ENCODE results near the gene CDH13.

CDH13 gene

GRCh38 chr16:83456934-83457333, 830.2 kb downstream of the CDH13 start:
- 73 to 83% methylated on average over 6 to 8 of the region's 8 CpGs for WGBS, 2 experiments (ENCODE audit: insufficient coverage in 2 of 2)
- H3K27ac ChIP-seq (ENCODE audit: low read depth, low read length, severe bottlenecking), result no peak overlapping the region
- peaks cover 6% of the 10 kb centered on the region for H3K4me1 ChIP-seq (ENCODE audit: control insufficient read depth, insufficient read depth, low read length, poor library complexity, severe bottlenecking)
- H3K36me3 ChIP-seq (ENCODE audit: control insufficient read depth, insufficient read depth, low read length), result no peaks in the 10 kb centered on the region
- no peak overlapping the region for H3K4me3 ChIP-seq (ENCODE audit: extremely low read depth, insufficient read depth, low read length, poor library complexity, severe bottlenecking)
- no peaks in the 10 kb centered on the region for H3K9me3 ChIP-seq (ENCODE audit: control insufficient read depth, low read length)

GRCh38 chr16:83458612-83459011, 831.8 kb downstream of the CDH13 start:
- no peak overlapping the region for H3K4me3 ChIP-seq (ENCODE audit: extremely low read depth, insufficient read depth, low read length, poor library complexity, severe bottlenecking)
- H3K36me3 ChIP-seq (ENCODE audit: control insufficient read depth, insufficient read depth, low read length), result no peaks in the 10 kb centered on the region
- H3K27ac ChIP-seq (ENCODE audit: low read depth, low read length, severe bottlenecking), result no peak overlapping the region
- H3K9me3 ChIP-seq (ENCODE audit: control insufficient read depth, low read length), result no peaks in the 10 kb centered on the region
- H3K4me1 ChIP-seq (ENCODE audit: control insufficient read depth, insufficient read depth, low read length, poor library complexity, severe bottlenecking), result peaks cover 5% of the 10 kb centered on the region
- whole genome bisulfite sequencing, 2 experiments (ENCODE audit: insufficient coverage in 2 of 2), result 93 to 97% methylated on average over 3 of the region's 4 CpGs

- no peak overlapping the region for H3K4me3 ChIP-seq (ENCODE audit: extremely low read depth, insufficient read depth, low read length, poor library complexity, severe bottlenecking)
- H3K27ac ChIP-seq (ENCODE audit: low read depth, low read length, severe bottlenecking), result no peak overlapping the region
- H3K9me3 ChIP-seq (ENCODE audit: control insufficient read depth, low read length), result no peaks in the 10 kb centered on the region
- no peaks in the 10 kb centered on the region for H3K4me1 ChIP-seq (ENCODE audit: control insufficient read depth, insufficient read depth, low read length, poor library complexity, severe bottlenecking)
- whole genome bisulfite sequencing, 2 experiments (ENCODE audit: insufficient coverage in 2 of 2), result 82 to 88% methylated on average over 4 to 6 of the region's 6 CpGs
- H3K36me3 ChIP-seq (ENCODE audit: control insufficient read depth, insufficient read depth, low read length), result no peaks in the 10 kb centered on the region
Measured at GRCh38 chr16:83464991-83465390, 838.2 kb downstream of the CDH13 start.

GRCh38 chr16:83470416-83470815, 843.6 kb downstream of the CDH13 start:
- Histone ChIP-seq H3K4me3 (ENCODE audit: extremely low read depth, insufficient read depth, low read length, poor library complexity, severe bottlenecking) (no peak overlapping the region), H3K27ac (ENCODE audit: low read depth, low read length, severe bottlenecking) (no peak overlapping the region), H3K36me3 (ENCODE audit: control insufficient read depth, insufficient read depth, low read length) (no peaks in the 10 kb centered on the region), H3K9me3 (ENCODE audit: control insufficient read depth, low read length) (no peaks in the 10 kb centered on the region), H3K4me1 (ENCODE audit: control insufficient read depth, insufficient read depth, low read length, poor library complexity, severe bottlenecking) (no peaks in the 10 kb centered on the region)
- WGBS, 2 experiments (ENCODE audit: insufficient coverage in 2 of 2), result 80% methylated on average over 1 of the region's 3 CpGs; no CpG with 5 or more reads in 1 of the 2 experiments

- no peaks in the 10 kb centered on the region for H3K36me3 ChIP-seq (ENCODE audit: control insufficient read depth, insufficient read depth, low read length)
- H3K9me3 ChIP-seq (ENCODE audit: control insufficient read depth, low read length), result no peaks in the 10 kb centered on the region
- no peak overlapping the region for H3K27ac ChIP-seq (ENCODE audit: low read depth, low read length, severe bottlenecking)
- no peaks in the 10 kb centered on the region for H3K4me1 ChIP-seq (ENCODE audit: control insufficient read depth, insufficient read depth, low read length, poor library complexity, severe bottlenecking)
- no peak overlapping the region for H3K4me3 ChIP-seq (ENCODE audit: extremely low read depth, insufficient read depth, low read length, poor library complexity, severe bottlenecking)
- WGBS, 2 experiments (ENCODE audit: insufficient coverage in 2 of 2), result 77 to 80% methylated on average over 6 to 7 of the region's 7 CpGs
Measured at GRCh38 chr16:83472776-83473501, 846.2 kb downstream of the CDH13 start.

GRCh38 chr16:83473926-83474650, 847.3 kb downstream of the CDH13 start:
- Histone ChIP-seq H3K36me3 (ENCODE audit: control insufficient read depth, insufficient read depth, low read length) (no peaks in the 10 kb centered on the region), H3K4me3 (ENCODE audit: extremely low read depth, insufficient read depth, low read length, poor library complexity, severe bottlenecking) (no peak overlapping the region), H3K4me1 (ENCODE audit: control insufficient read depth, insufficient read depth, low read length, poor library complexity, severe bottlenecking) (no peaks in the 10 kb centered on the region), H3K27ac (ENCODE audit: low read depth, low read length, severe bottlenecking) (no peak overlapping the region), H3K9me3 (ENCODE audit: control insufficient read depth, low read length) (no peaks in the 10 kb centered on the region)
- WGBS, 2 experiments (ENCODE audit: insufficient coverage in 2 of 2), result 100% methylated on average over 1 of the region's 2 CpGs

GRCh38 chr16:83475108-83475507, 848.3 kb downstream of the CDH13 start:
- WGBS, 2 experiments (ENCODE audit: insufficient coverage in 2 of 2), result 86 to 91% methylated on average over 5 of the region's 5 CpGs
- no peaks in the 10 kb centered on the region for H3K36me3 ChIP-seq (ENCODE audit: control insufficient read depth, insufficient read depth, low read length)
- no peaks in the 10 kb centered on the region for H3K4me1 ChIP-seq (ENCODE audit: control insufficient read depth, insufficient read depth, low read length, poor library complexity, severe bottlenecking)
- no peaks in the 10 kb centered on the region for H3K9me3 ChIP-seq (ENCODE audit: control insufficient read depth, low read length)
- H3K4me3 ChIP-seq (ENCODE audit: extremely low read depth, insufficient read depth, low read length, poor library complexity, severe bottlenecking), result no peak overlapping the region
- no peak overlapping the region for H3K27ac ChIP-seq (ENCODE audit: low read depth, low read length, severe bottlenecking)

- 89 to 98% methylated on average over 5 to 7 of the region's 7 CpGs for WGBS, 2 experiments (ENCODE audit: insufficient coverage in 2 of 2)
- Histone ChIP-seq H3K9me3 (ENCODE audit: control insufficient read depth, low read length) (no peaks in the 10 kb centered on the region), H3K4me3 (ENCODE audit: extremely low read depth, insufficient read depth, low read length, poor library complexity, severe bottlenecking) (no peak overlapping the region), H3K36me3 (ENCODE audit: control insufficient read depth, insufficient read depth, low read length) (no peaks in the 10 kb centered on the region), H3K27ac (ENCODE audit: low read depth, low read length, severe bottlenecking) (no peak overlapping the region), H3K4me1 (ENCODE audit: control insufficient read depth, insufficient read depth, low read length, poor library complexity, severe bottlenecking) (no peaks in the 10 kb centered on the region)
Measured at GRCh38 chr16:83481589-83481988, 854.8 kb downstream of the CDH13 start.

- H3K36me3 ChIP-seq (ENCODE audit: control insufficient read depth, insufficient read depth, low read length), result no peaks in the 10 kb centered on the region
- H3K27ac ChIP-seq (ENCODE audit: low read depth, low read length, severe bottlenecking), result no peak overlapping the region
- 60 to 75% methylated on average over 3 to 8 of the region's 9 CpGs for WGBS, 2 experiments (ENCODE audit: insufficient coverage in 2 of 2)
- H3K4me3 ChIP-seq (ENCODE audit: extremely low read depth, insufficient read depth, low read length, poor library complexity, severe bottlenecking), result no peak overlapping the region
- H3K9me3 ChIP-seq (ENCODE audit: control insufficient read depth, low read length), result no peaks in the 10 kb centered on the region
- no peaks in the 10 kb centered on the region for H3K4me1 ChIP-seq (ENCODE audit: control insufficient read depth, insufficient read depth, low read length, poor library complexity, severe bottlenecking)
Measured at GRCh38 chr16:83482545-83483162, 855.9 kb downstream of the CDH13 start.

GRCh38 chr16:83490073-83490472, 863.3 kb downstream of the CDH13 start:
- 80% methylated on average over 1 of the region's 2 CpGs; no CpG with 5 or more reads in 1 of the 2 experiments for WGBS, 2 experiments (ENCODE audit: insufficient coverage in 2 of 2)
- Histone ChIP-seq H3K4me3 (ENCODE audit: extremely low read depth, insufficient read depth, low read length, poor library complexity, severe bottlenecking) (no peak overlapping the region), H3K36me3 (ENCODE audit: control insufficient read depth, insufficient read depth, low read length) (no peaks in the 10 kb centered on the region), H3K27ac (ENCODE audit: low read depth, low read length, severe bottlenecking) (no peak overlapping the region), H3K9me3 (ENCODE audit: control insufficient read depth, low read length) (no peaks in the 10 kb centered on the region), H3K4me1 (ENCODE audit: control insufficient read depth, insufficient read depth, low read length, poor library complexity, severe bottlenecking) (no peaks in the 10 kb centered on the region)
